Skeletal muscle tissue (tissue), 4 donors: Measurements from ENCODE around the gene PELO. TPM values are rescaled to one million over a fixed set of nuclear protein-coding genes. Genes with fewer than 3 reads are reported as not detected.

ENCODE experiments used
- H3K27ac ChIP-seq: one replicate; pipeline ENCODE4 v1.7.0; 2013; ENCODE audit warnings: mild to moderate bottlenecking, low read depth, low read length, inconsistent platforms
- H3K27me3 ChIP-seq, 3 donors: one replicate each; pipeline ENCODE4 v1.7.0; 2013; ENCODE audit warnings: low read length in 3 of 3; ENCODE audit not compliant: control insufficient read depth in 3 of 3, insufficient read depth in 3 of 3
- H3K36me3 ChIP-seq, 3 donors: one replicate each; pipeline ENCODE4 v1.7.0; 2013; ENCODE audit warnings: low read length in 3 of 3; ENCODE audit not compliant: control insufficient read depth in 3 of 3, insufficient read depth in 3 of 3
- H3K4me1 ChIP-seq, 3 donors: one replicate each; pipeline ENCODE4 v1.7.0; 2013; ENCODE audit warnings: low read length in 3 of 3, mild to moderate bottlenecking in 3 of 3; ENCODE audit not compliant: control insufficient read depth in 3 of 3, insufficient read depth in 3 of 3
- H3K4me3 ChIP-seq, 3 donors: one replicate each; pipeline ENCODE4 v1.7.0; 2013; ENCODE audit warnings: low read length in 3 of 3
- H3K9ac ChIP-seq, 3 donors: one replicate each; pipeline ENCODE4 v1.7.0; 2013; ENCODE audit warnings: low read length in 3 of 3, mild to moderate bottlenecking in 3 of 3, moderate library complexity in 2 of 3, low read depth in 1 of 3
- H3K9me3 ChIP-seq, 3 donors: one replicate each; pipeline ENCODE4 v1.7.0; 2013; ENCODE audit warnings: low read length in 3 of 3; ENCODE audit not compliant: control insufficient read depth in 3 of 3
- total RNA-seq: library from RNA; depleted of rRNA; stranded (reverse); fragments of >200 nt; gene quantifications from one replicate; pipeline ENCODE4 v1.2.3, GENCODE V29; 2014
- donor health status: Osteomylitis.

The PELO gene
- total RNA-seq, 1 donor from 2014 or later, result 18.8 TPM

- no peaks in the 10 kb centered on the region for H3K4me1 ChIP-seq
- no peaks in the 10 kb centered on the region for H3K9me3 ChIP-seq
- no peaks in the 10 kb centered on the region for H3K36me3 ChIP-seq
- H3K27me3 ChIP-seq, result no peaks in the 10 kb centered on the region
- no peak overlapping the region for H3K4me3 ChIP-seq
- no peak overlapping the region for H3K9ac ChIP-seq
- no peak overlapping the region for H3K27ac ChIP-seq
Measured at GRCh38 chr5:52751137-52751536, 36.6 kb upstream of the PELO start.

- H3K36me3 ChIP-seq, result no peaks in the 10 kb centered on the region
- no peaks in the 10 kb centered on the region for H3K4me1 ChIP-seq
- H3K27me3 ChIP-seq, result no peaks in the 10 kb centered on the region
- no peak overlapping the region for H3K27ac ChIP-seq
- H3K9me3 ChIP-seq, result no peaks in the 10 kb centered on the region
- H3K9ac ChIP-seq, result no peak overlapping the region
- no peak overlapping the region for H3K4me3 ChIP-seq
Measured at GRCh38 chr5:52754051-52754450, 33.7 kb upstream of the PELO start.

GRCh38 chr5:52757527-52757926 is 30.2 kb upstream of the PELO start:
- Histone ChIP-seq H3K4me1 (no peaks in the 10 kb centered on the region), H3K36me3 (no peaks in the 10 kb centered on the region), H3K4me3 (no peak overlapping the region), H3K9me3 (no peaks in the 10 kb centered on the region), H3K27me3 (no peaks in the 10 kb centered on the region), H3K27ac (no peak overlapping the region), H3K9ac (no peak overlapping the region)

GRCh38 chr5:52758014-52758413 is 29.7 kb upstream of the PELO start:
- Histone ChIP-seq H3K4me3 (no peak overlapping the region), H3K9ac (no peak overlapping the region), H3K36me3 (no peaks in the 10 kb centered on the region), H3K27me3 (no peaks in the 10 kb centered on the region), H3K27ac (no peak overlapping the region), H3K4me1 (no peaks in the 10 kb centered on the region), H3K9me3 (no peaks in the 10 kb centered on the region)

DNA sequence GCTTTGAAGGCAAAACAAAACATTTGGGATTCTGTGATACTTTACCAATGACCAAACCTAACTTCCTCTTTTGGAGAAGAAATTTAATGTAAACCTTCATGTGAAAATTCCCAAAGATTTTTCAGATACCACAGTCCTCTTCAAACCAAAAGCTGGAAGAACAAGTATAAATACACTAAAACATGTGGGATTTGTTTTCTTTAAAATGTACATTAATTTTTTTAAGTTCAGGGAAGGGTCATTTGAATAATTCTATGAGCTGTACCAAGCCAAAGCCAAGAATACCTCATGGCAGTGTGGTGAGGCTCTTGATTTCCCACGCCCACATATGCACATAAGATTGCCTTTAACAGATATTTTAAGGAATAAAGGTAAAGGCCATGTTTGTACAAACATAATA is 28.4 kb upstream of the PELO start:
- Histone ChIP-seq H3K4me3 (no peak overlapping the region), H3K9ac (no peak overlapping the region), H3K4me1 (no peaks in the 10 kb centered on the region), H3K27me3 (no peaks in the 10 kb centered on the region), H3K36me3 (no peaks in the 10 kb centered on the region), H3K9me3 (no peaks in the 10 kb centered on the region), H3K27ac (no peak overlapping the region)

GRCh38 chr5:52760695-52761366 is 26.9 kb upstream of the PELO start:
- Histone ChIP-seq H3K27me3 (no peaks in the 10 kb centered on the region), H3K27ac (no peak overlapping the region), H3K4me1 (no peaks in the 10 kb centered on the region), H3K9ac (no peak overlapping the region), H3K4me3 (no peak overlapping the region), H3K36me3 (no peaks in the 10 kb centered on the region), H3K9me3 (no peaks in the 10 kb centered on the region)

DNA sequence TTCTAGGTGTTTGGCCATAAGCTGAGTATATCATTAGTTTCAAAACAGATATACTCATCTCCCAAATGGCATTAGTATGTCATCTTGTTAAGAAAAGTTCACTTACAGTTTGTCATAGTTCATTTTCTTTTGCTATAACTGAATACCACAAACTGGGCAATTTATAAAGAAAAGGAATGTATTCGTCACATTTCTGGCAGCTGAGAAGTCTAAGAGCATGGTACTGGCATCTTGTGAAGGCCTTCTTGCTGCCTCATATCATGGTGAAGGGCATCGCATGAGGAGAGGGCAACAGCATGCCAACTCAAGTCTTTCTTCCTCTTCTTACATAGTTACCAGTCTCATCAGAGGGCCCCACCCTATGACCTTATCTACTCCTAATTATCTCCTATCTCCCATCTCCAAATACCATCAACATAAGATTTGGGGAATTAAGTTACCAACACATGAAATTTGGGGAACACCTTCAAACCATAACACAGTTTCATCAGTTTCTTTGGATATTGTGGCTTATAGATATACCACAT is 20.4 kb upstream of the PELO start:
- H3K27ac ChIP-seq, result no peak overlapping the region
- H3K9me3 ChIP-seq, result no peaks in the 10 kb centered on the region
- H3K4me3 ChIP-seq, result no peak overlapping the region
- H3K36me3 ChIP-seq, result no peaks in the 10 kb centered on the region
- H3K9ac ChIP-seq, result no peak overlapping the region
- H3K4me1 ChIP-seq, result no peaks in the 10 kb centered on the region
- no peaks in the 10 kb centered on the region for H3K27me3 ChIP-seq

DNA sequence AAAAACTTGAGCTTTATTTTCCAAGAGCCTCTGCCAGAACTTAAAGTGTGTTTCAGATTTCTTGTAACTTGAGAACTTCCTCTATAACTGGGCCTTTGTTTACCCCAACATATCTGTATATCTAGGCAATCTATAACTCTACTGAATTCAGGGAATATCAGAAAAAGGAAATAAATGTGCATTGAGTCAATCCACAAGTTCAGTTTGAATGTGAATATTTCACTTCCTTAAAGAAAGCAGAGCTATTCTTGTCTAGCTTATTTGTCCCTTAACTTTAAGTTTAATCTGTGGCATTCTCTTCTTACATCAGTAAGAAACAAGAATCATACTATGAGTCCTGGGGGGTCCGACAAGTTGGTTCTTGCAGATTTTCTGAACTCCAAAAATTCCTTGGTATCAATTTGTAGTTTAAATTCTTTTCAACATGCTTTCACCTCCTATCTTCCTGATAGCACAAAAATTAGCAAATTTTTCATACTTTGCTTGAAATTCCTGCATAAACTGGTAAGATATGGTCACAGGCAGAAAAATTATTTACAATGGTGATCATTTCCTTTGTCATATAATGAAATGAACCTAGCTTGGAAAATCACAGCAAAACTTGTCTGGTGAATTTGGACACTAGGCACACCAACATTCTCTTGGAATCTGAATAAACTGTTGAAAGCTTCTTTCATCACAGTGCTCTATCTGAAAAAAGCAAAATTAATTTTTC is 19.8 kb upstream of the PELO start:
- H3K9me3 ChIP-seq, result no peaks in the 10 kb centered on the region
- H3K27me3 ChIP-seq, result no peaks in the 10 kb centered on the region
- H3K9ac ChIP-seq, result no peak overlapping the region
- H3K36me3 ChIP-seq, result no peaks in the 10 kb centered on the region
- no peak overlapping the region for H3K27ac ChIP-seq
- no peak overlapping the region for H3K4me3 ChIP-seq
- no peaks in the 10 kb centered on the region for H3K4me1 ChIP-seq

DNA sequence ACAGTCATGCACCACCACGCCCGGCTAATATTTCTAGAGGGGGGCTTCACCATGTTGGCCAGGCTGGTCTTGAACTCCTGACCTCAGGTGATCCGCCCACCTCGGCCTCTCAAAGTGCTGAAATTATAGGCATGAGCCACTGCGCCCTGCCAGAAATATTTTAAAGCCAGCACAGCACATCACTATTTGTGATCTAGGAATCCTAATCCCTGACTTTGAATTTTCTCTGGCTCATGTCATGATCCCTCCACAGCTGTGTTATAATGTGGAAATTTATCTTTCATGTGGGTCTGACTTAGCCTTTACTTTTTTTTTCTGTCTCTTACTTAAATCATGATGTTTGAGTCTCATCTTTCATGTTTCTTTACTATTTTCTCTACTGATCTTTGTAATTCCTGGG is 18.7 kb upstream of the PELO start:
- Histone ChIP-seq H3K27me3 (no peaks in the 10 kb centered on the region), H3K4me3 (no peak overlapping the region), H3K36me3 (no peaks in the 10 kb centered on the region), H3K27ac (no peak overlapping the region), H3K9ac (no peak overlapping the region), H3K9me3 (no peaks in the 10 kb centered on the region), H3K4me1 (no peaks in the 10 kb centered on the region)

DNA sequence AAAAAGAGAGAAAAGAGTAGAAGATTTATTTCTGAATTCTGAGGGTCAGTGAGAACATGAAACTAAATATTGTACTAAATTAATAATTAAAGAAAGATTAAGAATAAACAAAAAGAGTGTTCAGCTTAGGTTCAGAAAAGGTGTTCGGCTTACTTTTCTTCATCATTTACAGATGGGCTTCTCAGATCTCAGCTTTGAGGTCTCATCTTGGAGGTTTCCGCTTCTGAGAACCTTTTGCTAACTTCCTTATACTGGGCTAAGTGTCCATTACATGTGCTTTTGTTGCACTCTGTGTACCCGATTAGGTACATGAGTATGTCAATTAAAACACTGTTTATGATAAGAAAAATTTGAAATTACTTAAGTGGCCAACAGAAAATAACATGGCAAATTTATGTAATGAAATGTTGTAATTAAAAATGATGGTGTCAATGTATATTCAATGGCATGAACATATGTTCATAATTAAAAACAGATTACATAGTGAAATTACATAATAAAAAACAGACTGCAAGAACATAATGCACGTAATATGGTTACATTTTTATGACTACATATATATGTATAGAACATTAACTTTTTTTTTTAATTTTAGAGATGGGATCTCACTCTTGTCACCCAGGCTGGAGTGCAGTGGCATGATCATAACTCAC is 17.3 kb upstream of the PELO start:
- H3K9ac ChIP-seq, result no peak overlapping the region
- no peak overlapping the region for H3K4me3 ChIP-seq
- no peaks in the 10 kb centered on the region for H3K27me3 ChIP-seq
- no peaks in the 10 kb centered on the region for H3K9me3 ChIP-seq
- no peaks in the 10 kb centered on the region for H3K4me1 ChIP-seq
- H3K27ac ChIP-seq, result no peak overlapping the region
- no peaks in the 10 kb centered on the region for H3K36me3 ChIP-seq
